ENCODE measurements around the gene FAM229A. TPM values are rescaled to one million over a fixed set of nuclear protein-coding genes. Genes with fewer than 3 reads are reported as not detected.

Gene FAM229A
- total RNA-seq, 1 donor from 2014 or later, result 10.1 TPM

GRCh38 chr1:32353886-32354570 lies 8.3 kb downstream of the FAM229A start:
- intact Hi-C loops (cut with DNase I), result no loop called here
- TF ChIP-seq, protein P1, sequence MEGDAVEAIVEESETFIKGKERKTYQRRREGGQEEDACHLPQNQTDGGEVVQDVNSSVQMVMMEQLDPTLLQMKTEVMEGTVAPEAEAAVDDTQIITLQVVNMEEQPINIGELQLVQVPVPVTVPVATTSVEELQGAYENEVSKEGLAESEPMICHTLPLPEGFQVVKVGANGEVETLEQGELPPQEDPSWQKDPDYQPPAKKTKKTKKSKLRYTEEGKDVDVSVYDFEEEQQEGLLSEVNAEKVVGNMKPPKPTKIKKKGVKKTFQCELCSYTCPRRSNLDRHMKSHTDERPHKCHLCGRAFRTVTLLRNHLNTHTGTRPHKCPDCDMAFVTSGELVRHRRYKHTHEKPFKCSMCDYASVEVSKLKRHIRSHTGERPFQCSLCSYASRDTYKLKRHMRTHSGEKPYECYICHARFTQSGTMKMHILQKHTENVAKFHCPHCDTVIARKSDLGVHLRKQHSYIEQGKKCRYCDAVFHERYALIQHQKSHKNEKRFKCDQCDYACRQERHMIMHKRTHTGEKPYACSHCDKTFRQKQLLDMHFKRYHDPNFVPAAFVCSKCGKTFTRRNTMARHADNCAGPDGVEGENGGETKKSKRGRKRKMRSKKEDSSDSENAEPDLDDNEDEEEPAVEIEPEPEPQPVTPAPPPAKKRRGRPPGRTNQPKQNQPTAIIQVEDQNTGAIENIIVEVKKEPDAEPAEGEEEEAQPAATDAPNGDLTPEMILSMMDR (IDR thresholded peaks at IDR 0.05), result no peak
- peak in 1 of 2 donors; percentile 44 for TF ChIP-seq POLR2AphosphoS5 (IDR thresholded peaks at IDR 0.05; ENCODE audit: insufficient read depth in 1 of 2, low read depth in 1 of 2)
- DNase-seq (ENCODE audit: extremely low spot score in 2 of 2), result no peak
- H3K36me3 ChIP-seq, result no peaks in the 10 kb centered on the region
- no peaks in the 10 kb centered on the region for H3K27me3 ChIP-seq
- no peaks in the 10 kb centered on the region for H3K9me3 ChIP-seq
- H3K4me1 ChIP-seq, result peaks cover 29% of the 10 kb centered on the region
- H3K4me3 ChIP-seq, result no peak overlapping the region
- H3K27ac ChIP-seq, result peak overlapping the region; percentile 98

DNA sequence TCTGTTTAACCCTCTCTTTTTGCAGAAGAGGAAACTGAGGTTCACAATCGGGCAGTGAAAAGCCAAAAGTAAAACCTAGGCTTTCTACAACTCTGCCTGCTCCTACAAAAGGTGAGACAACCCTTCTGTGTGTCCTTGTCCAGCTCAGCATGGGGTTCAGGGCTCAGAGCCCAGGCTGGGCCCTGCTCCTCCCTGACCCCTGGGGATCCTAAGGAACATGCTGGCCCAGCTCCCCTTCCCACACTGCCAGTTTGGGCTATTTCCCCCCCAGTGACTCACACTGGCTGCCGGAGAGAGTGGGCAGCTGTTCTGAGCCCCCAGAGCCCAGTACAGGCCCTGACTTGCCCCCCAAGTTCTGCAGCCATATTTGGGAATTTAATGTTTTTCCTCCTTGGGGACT lies 8.9 kb downstream of the FAM229A start:
- intact Hi-C loops (cut with DNase I), result no loop called here
- Histone ChIP-seq H3K9me3 (no peaks in the 10 kb centered on the region), H3K27me3 (no peaks in the 10 kb centered on the region), H3K36me3 (no peaks in the 10 kb centered on the region), H3K4me1 (peaks cover 29% of the 10 kb centered on the region), H3K4me3 (no peak overlapping the region), H3K27ac (peak overlapping the region; percentile 98)
- DNase-seq (ENCODE audit: extremely low spot score in 2 of 2), result no peak
- TF ChIP-seq POLR2AphosphoS5 (IDR thresholded peaks at IDR 0.05; ENCODE audit: insufficient read depth in 1 of 2, low read depth in 1 of 2), result peak in 1 of 2 donors; percentile 3
- TF ChIP-seq, protein P1 (IDR thresholded peaks at IDR 0.05), result no peak

- Histone ChIP-seq H3K4me3 (no peak overlapping the region), H3K9me3 (no peaks in the 10 kb centered on the region), H3K27me3 (no peaks in the 10 kb centered on the region), H3K36me3 (no peaks in the 10 kb centered on the region), H3K4me1 (peaks cover 29% of the 10 kb centered on the region), H3K27ac (peak overlapping the region; percentile 98)
- DNase-seq (ENCODE audit: extremely low spot score in 2 of 2), result no peak
- no peak for TF ChIP-seq POLR2AphosphoS5 (IDR thresholded peaks at IDR 0.05; ENCODE audit: insufficient read depth in 1 of 2, low read depth in 1 of 2)
- TF ChIP-seq, protein P1 (IDR thresholded peaks at IDR 0.05), result no peak
- TF ChIP-seq POLR2A (IDR thresholded peaks at IDR 0.05), result no peak
- intact Hi-C loops (cut with DNase I), result no loop called here
These were observed 9.4 kb downstream of the FAM229A start for GRCh38 chr1:32352831-32353383.

- H3K4me1 ChIP-seq, result peaks cover 29% of the 10 kb centered on the region
- no peaks in the 10 kb centered on the region for H3K9me3 ChIP-seq
- peak overlapping the region; percentile 80 to 91 for H3K4me3 ChIP-seq
- H3K27me3 ChIP-seq, result no peaks in the 10 kb centered on the region
- intact Hi-C loops (cut with DNase I), result no loop called here
- DNase-seq (ENCODE audit: extremely low spot score in 2 of 2), result no peak
- H3K27ac ChIP-seq, result peak overlapping the region; percentile 98
- no peaks in the 10 kb centered on the region for H3K36me3 ChIP-seq
- TF ChIP-seq POLR2AphosphoS5 (IDR thresholded peaks at IDR 0.05; ENCODE audit: insufficient read depth in 1 of 2, low read depth in 1 of 2) (no peak), POLR2A (IDR thresholded peaks at IDR 0.05) (no peak)
- TF ChIP-seq, protein P1 (IDR thresholded peaks at IDR 0.05), result no peak
These were observed 10.0 kb downstream of the FAM229A start for GRCh38 chr1:32352239-32352745.
